Measurements from ENCODE around the gene WASF2. TPM values are rescaled to one million over a fixed set of nuclear protein-coding genes. Genes with fewer than 3 reads are reported as not detected.
"Not testable (repeated sequence)": the region's sequence is repeated elsewhere in the genome, so short reads cannot be mapped to it uniquely, and the experiment has no call there.

WASF2 gene
- total RNA-seq, 2 donors from 2014 or later = 60.1 to 83.7 TPM

GRCh38 chr1:27464926-27465647, 24.9 kb downstream of the WASF2 start:
- Histone ChIP-seq H3K27ac (no peak overlapping the region), H3K4me3 (no peak overlapping the region), H3K27me3 (replicated peaks; ENCODE audit: insufficient read depth) (no peaks in the 10 kb centered on the region), H3K9me3 (no peaks in the 10 kb centered on the region), H3K4me1 (ENCODE audit: control insufficient read depth in 1 of 2, low read depth in 2 of 2) (peaks cover 2 to 21% of the 10 kb centered on the region in 2 donors), H3K36me3 (peaks cover 5% of the 10 kb centered on the region)
- DNase-seq (ENCODE audit: low spot score) (no peak), ATAC-seq (ENCODE audit: insufficient number of reproducible peaks, low FRiP score, low read depth) (no peak)
- TF ChIP-seq CTCF (IDR thresholded peaks at IDR 0.05) = no peak

GRCh38 chr1:27463916-27464315, 26.1 kb downstream of the WASF2 start:
- H3K27ac ChIP-seq; H3K27me3 ChIP-seq (replicated peaks; ENCODE audit: insufficient read depth); H3K4me3 ChIP-seq; DNase-seq (ENCODE audit: low spot score); ATAC-seq (ENCODE audit: insufficient number of reproducible peaks, low FRiP score, low read depth); H3K36me3 ChIP-seq; H3K9me3 ChIP-seq: not testable (repeated sequence)
- peaks cover 7 to 24% of the 10 kb centered on the region in 2 donors for H3K4me1 ChIP-seq (ENCODE audit: control insufficient read depth in 1 of 2, low read depth in 2 of 2)

GRCh38 chr1:27458521-27458920, 31.4 kb downstream of the WASF2 start:
- H3K9me3 ChIP-seq; H3K27me3 ChIP-seq (replicated peaks; ENCODE audit: insufficient read depth); ATAC-seq (ENCODE audit: insufficient number of reproducible peaks, low FRiP score, low read depth); H3K36me3 ChIP-seq; DNase-seq (ENCODE audit: low spot score); H3K4me3 ChIP-seq; H3K27ac ChIP-seq: not testable (repeated sequence)
- H3K4me1 ChIP-seq (ENCODE audit: control insufficient read depth in 1 of 2, low read depth in 2 of 2) = peaks cover 5 to 19% of the 10 kb centered on the region in 2 donors

GRCh38 chr1:27455139-27455811, 34.7 kb downstream of the WASF2 start:
- DNase-seq (ENCODE audit: low spot score) (no peak), ATAC-seq (ENCODE audit: insufficient number of reproducible peaks, low FRiP score, low read depth) (no peak)
- Histone ChIP-seq H3K27ac (no peak overlapping the region), H3K36me3 (no peaks in the 10 kb centered on the region), H3K4me3 (no peak overlapping the region), H3K9me3 (no peaks in the 10 kb centered on the region), H3K27me3 (replicated peaks; ENCODE audit: insufficient read depth) (no peaks in the 10 kb centered on the region), H3K4me1 (ENCODE audit: control insufficient read depth in 1 of 2, low read depth in 2 of 2) (peaks cover 14 to 18% of the 10 kb centered on the region in 2 donors)
- no peak for TF ChIP-seq CTCF (IDR thresholded peaks at IDR 0.05)

- H3K9me3 ChIP-seq = no peaks in the 10 kb centered on the region
Measured at GRCh38 chr1:27454610-27455009, 35.4 kb downstream of the WASF2 start.

More at GRCh38 chr1:27454610-27455009, 35.4 kb downstream of the WASF2 start:
- H3K4me3 ChIP-seq = no peak overlapping the region
- H3K27me3 ChIP-seq (replicated peaks; ENCODE audit: insufficient read depth) = no peaks in the 10 kb centered on the region
- no peak for DNase-seq (ENCODE audit: low spot score)
- H3K27ac ChIP-seq = no peak overlapping the region
- no peaks in the 10 kb centered on the region for H3K36me3 ChIP-seq
- peaks cover 12 to 14% of the 10 kb centered on the region in 2 donors for H3K4me1 ChIP-seq (ENCODE audit: control insufficient read depth in 1 of 2, low read depth in 2 of 2)
- no peak for ATAC-seq (ENCODE audit: insufficient number of reproducible peaks, low FRiP score, low read depth)
- no peak for TF ChIP-seq CTCF (IDR thresholded peaks at IDR 0.05)
